Measurements from ENCODE around the gene CEP89. TPM values are rescaled to one million over a fixed set of nuclear protein-coding genes. Genes with fewer than 3 reads are reported as not detected.

Gene CEP89
- total RNA-seq, 1 donor from 2014 or later: 32.9 TPM

- no peaks in the 10 kb centered on the region for H3K27me3 Mint-ChIP-seq (ENCODE audit: unreplicated experiment)
- H3K36me3 Mint-ChIP-seq (ENCODE audit: unreplicated experiment): peaks cover 35% of the 10 kb centered on the region
- no peak overlapping the region for H3K4me3 Mint-ChIP-seq (ENCODE audit: unreplicated experiment)
- peaks cover 9% of the 10 kb centered on the region for H3K9me3 Mint-ChIP-seq (ENCODE audit: unreplicated experiment)
- peak; percentile 46 for DNase-seq (ENCODE audit: extremely low spot score, unreplicated experiment)
- H3K4me1 Mint-ChIP-seq (ENCODE audit: unreplicated experiment): no peaks in the 10 kb centered on the region
- TF ChIP-seq CTCF (IDR thresholded peaks at IDR 0.05): no peak
- H3K27ac Mint-ChIP-seq (ENCODE audit: unreplicated experiment): no peak overlapping the region
Measured at GRCh38 chr19:32902448-32902847, 69.3 kb downstream of the CEP89 start.

GRCh38 chr19:32901504-32902161, 70.1 kb downstream of the CEP89 start:
- H3K9me3 Mint-ChIP-seq (ENCODE audit: unreplicated experiment): peaks cover 9% of the 10 kb centered on the region
- H3K36me3 Mint-ChIP-seq (ENCODE audit: unreplicated experiment): peaks cover 39% of the 10 kb centered on the region
- peaks cover 3% of the 10 kb centered on the region for H3K4me1 Mint-ChIP-seq (ENCODE audit: unreplicated experiment)
- no peaks in the 10 kb centered on the region for H3K27me3 Mint-ChIP-seq (ENCODE audit: unreplicated experiment)
- no peak for TF ChIP-seq CTCF (IDR thresholded peaks at IDR 0.05)
- DNase-seq (ENCODE audit: extremely low spot score, unreplicated experiment): no peak
- H3K27ac Mint-ChIP-seq (ENCODE audit: unreplicated experiment): no peak overlapping the region
- no peak overlapping the region for H3K4me3 Mint-ChIP-seq (ENCODE audit: unreplicated experiment)

- no peak for DNase-seq (ENCODE audit: extremely low spot score, unreplicated experiment)
- no peak for TF ChIP-seq CTCF (IDR thresholded peaks at IDR 0.05)
- Mint-ChIP-seq H3K4me1 (ENCODE audit: unreplicated experiment) (peaks cover 4% of the 10 kb centered on the region), H3K27ac (ENCODE audit: unreplicated experiment) (no peak overlapping the region), H3K4me3 (ENCODE audit: unreplicated experiment) (no peak overlapping the region), H3K36me3 (ENCODE audit: unreplicated experiment) (peaks cover 57% of the 10 kb centered on the region), H3K9me3 (ENCODE audit: unreplicated experiment) (peaks cover 25% of the 10 kb centered on the region), H3K27me3 (ENCODE audit: unreplicated experiment) (no peaks in the 10 kb centered on the region)
Measured at GRCh38 chr19:32896516-32897214, 75.1 kb downstream of the CEP89 start.

GRCh38 chr19:32895384-32895783, 76.4 kb downstream of the CEP89 start:
- no peak for DNase-seq (ENCODE audit: extremely low spot score, unreplicated experiment)
- no peaks in the 10 kb centered on the region for H3K27me3 Mint-ChIP-seq (ENCODE audit: unreplicated experiment)
- H3K4me3 Mint-ChIP-seq (ENCODE audit: unreplicated experiment): no peak overlapping the region
- H3K4me1 Mint-ChIP-seq (ENCODE audit: unreplicated experiment): peaks cover 4% of the 10 kb centered on the region
- no peak overlapping the region for H3K27ac Mint-ChIP-seq (ENCODE audit: unreplicated experiment)
- H3K36me3 Mint-ChIP-seq (ENCODE audit: unreplicated experiment): peaks cover 61% of the 10 kb centered on the region
- no peak for TF ChIP-seq CTCF (IDR thresholded peaks at IDR 0.05)
- peaks cover 31% of the 10 kb centered on the region for H3K9me3 Mint-ChIP-seq (ENCODE audit: unreplicated experiment)

- Mint-ChIP-seq H3K4me1 (ENCODE audit: unreplicated experiment) (peaks cover under 1% of the 10 kb centered on the region), H3K27ac (ENCODE audit: unreplicated experiment) (no peak overlapping the region), H3K27me3 (ENCODE audit: unreplicated experiment) (no peaks in the 10 kb centered on the region), H3K4me3 (ENCODE audit: unreplicated experiment) (no peak overlapping the region), H3K36me3 (ENCODE audit: unreplicated experiment) (peaks cover 49% of the 10 kb centered on the region), H3K9me3 (ENCODE audit: unreplicated experiment) (peaks cover 31% of the 10 kb centered on the region)
- DNase-seq (ENCODE audit: extremely low spot score, unreplicated experiment): no peak
- no peak for TF ChIP-seq CTCF (IDR thresholded peaks at IDR 0.05)
Measured at GRCh38 chr19:32891609-32892008, 80.1 kb downstream of the CEP89 start.

Measured in osteocyte (in vitro differentiated cells).